Urinary bladder (tissue), 4 donors: ENCODE data around the gene TOR2A. TPM values are rescaled to one million over a fixed set of nuclear protein-coding genes. Genes with fewer than 3 reads are reported as not detected.
A peak's percentile ranks its signal among the peaks of the same experiment; 100 is the strongest.

Experiments
- DNase-seq: peaks from one replicate; pipeline ENCODE4 v3.0.0-alpha.2; 2015; ENCODE audit errors: extremely low spot score
- H3K27ac ChIP-seq: one replicate; pipeline ENCODE4 v1.5.1; 2013; ENCODE audit warnings: low read depth, mild to moderate bottlenecking, moderate library complexity
- H3K36me3 ChIP-seq: one replicate; pipeline ENCODE4 v1.6.1; 2013; ENCODE audit warnings: mild to moderate bottlenecking, moderate library complexity; ENCODE audit not compliant: insufficient read depth
- H3K4me1 ChIP-seq: one replicate; pipeline ENCODE4 v1.6.1; 2013; ENCODE audit warnings: mild to moderate bottlenecking, moderate library complexity; ENCODE audit not compliant: insufficient read depth
- H3K4me3 ChIP-seq: one replicate; pipeline ENCODE4 v1.5.1; 2013; ENCODE audit warnings: low read depth, low read length
- WGBS: extraction: QIAGEN DNeasy Blood & Tissue Kit; methylation state at CpG from one replicate; pipeline ENCODE4 v1.1.7; 2013; 5-methylcytosine and 5-hydroxymethylcytosine counted together
- polyA plus RNA-seq: library from polyadenylated mRNA; stranded (reverse); fragments of 200-250 nt; gene quantifications from one replicate; pipeline ENCODE4 v1.2.3, GENCODE V29; 2013
- total RNA-seq: library from RNA; depleted of rRNA; stranded (reverse); fragments of >200 nt; gene quantifications from one replicate; pipeline ENCODE4 v1.2.3, GENCODE V29; 2014
- donor health status: healthy with polysubstance abuse.
- donor health status: healthy.

Gene TOR2A
- total and polyA plus RNA-seq, 2 donors: 3.8 to 16.5 TPM

DNA sequence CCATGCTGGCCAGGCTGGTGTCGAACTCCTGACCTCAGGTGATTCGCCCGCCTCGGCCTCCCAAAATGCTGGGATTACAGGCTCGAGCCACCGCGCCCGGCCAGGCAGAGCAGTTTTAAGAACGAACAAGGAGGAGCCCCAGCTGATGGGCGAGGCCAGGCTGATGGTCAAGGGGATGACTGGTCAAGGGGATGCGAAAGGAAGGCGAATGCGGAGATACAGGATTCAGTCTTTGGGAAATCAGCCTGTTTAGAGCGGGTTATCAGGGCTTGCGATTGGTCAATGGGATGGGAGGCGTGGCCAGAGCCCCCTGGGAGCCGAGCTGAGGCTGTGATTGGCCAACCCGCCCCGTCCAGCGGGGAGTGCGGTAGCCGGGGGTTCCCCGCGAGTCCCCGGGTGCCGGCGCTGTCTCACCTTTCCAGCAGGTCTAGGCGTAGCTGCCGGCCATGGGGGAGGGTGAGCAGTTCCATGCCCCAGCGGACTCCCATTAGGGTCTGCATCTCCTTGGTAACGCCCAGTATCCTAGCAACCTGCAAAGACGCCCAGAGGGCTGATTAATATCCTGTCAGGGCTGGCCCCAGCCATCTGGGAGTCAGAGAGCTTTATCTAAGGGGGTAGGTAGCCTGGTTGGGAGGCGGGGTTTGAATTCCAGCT lies 7.5 kb upstream of the TOR2A start:
- peaks cover 2% of the 10 kb centered on the region for H3K4me1 ChIP-seq
- WGBS: 24% methylated on average over 33 of the region's 33 CpGs
- H3K4me3 ChIP-seq: no peak overlapping the region
- peaks cover 2% of the 10 kb centered on the region for H3K36me3 ChIP-seq
- no peak for DNase-seq
- H3K27ac ChIP-seq: no peak overlapping the region

DNA sequence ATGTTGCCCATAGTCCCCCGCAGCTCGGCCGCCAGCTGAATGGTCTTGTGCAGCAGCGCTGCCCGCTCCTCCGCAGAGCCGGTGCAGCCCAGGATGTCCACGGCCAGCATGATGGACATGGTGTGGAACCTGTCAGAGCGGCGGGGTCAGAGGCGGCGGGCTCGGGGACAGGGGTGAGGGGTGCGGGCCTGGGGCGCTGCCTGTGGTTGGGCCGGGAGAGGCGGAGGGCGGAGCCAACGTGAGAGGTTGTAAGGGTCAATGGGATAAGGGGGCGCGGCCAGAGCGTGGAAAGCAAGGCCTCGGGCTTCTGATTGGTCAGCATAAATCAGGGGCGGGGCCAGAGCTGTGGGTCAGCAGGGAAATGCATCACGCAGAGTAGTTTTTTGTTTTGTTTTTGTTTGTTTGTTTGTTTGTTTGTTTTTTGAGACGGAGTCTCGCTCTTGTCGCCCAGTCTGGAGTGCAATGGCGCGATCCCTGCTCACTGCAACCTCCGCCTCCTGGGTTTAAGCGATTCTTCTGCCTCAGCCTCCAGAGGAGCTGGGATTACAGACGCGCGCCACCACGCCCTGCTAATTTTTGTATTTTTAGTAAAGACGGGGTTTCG lies 6.8 kb upstream of the TOR2A start:
- no peak overlapping the region for H3K27ac ChIP-seq
- no peak for DNase-seq

DNA sequence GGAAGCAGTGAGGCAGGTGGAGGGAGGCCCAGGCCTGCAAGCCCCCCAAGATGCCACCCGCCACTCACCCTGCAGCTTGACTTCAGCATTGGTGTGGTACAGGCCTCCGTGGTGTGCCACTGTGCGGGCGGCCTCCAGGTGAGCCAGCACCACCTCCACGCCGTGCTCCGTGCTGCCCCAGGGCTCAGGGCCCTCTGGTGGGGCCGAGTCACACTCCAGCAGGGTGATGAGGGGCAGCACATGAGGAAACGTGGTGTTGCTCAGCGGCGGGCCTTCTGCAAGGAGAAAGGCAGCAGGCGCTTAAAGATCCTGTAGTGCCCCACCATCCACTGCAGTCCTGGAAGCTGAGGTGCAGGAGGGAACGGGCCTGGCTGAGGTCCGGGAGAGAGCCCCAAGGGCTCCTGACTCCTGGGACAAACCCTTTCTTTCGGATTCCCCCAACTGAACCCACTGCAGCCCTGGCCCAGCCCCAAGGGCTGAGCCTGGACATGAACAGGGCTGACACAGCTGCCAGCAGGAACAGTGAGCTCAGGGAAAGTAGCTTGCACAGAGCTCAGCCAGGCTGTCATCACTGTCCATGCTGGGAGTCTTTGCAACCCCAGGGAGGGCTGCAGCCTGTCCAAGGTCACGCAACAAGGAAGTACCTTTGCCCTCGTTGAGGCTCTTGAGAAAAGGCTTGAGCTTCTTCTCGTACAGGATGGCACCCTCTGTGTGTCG lies 4.7 kb upstream of the TOR2A start:
- WGBS: 82% methylated on average over 19 of the region's 19 CpGs
- Histone ChIP-seq H3K4me3 (no peak overlapping the region), H3K4me1 (peaks cover 2% of the 10 kb centered on the region), H3K36me3 (peaks cover 2% of the 10 kb centered on the region), H3K27ac (no peak overlapping the region)
- DNase-seq: no peak

More for the DNA sequence above, 6.8 kb upstream of the TOR2A start:
- H3K4me1 ChIP-seq: peaks cover 2% of the 10 kb centered on the region
- WGBS: 26% methylated on average over 38 of the region's 38 CpGs
- H3K4me3 ChIP-seq: no peak overlapping the region
- peaks cover 2% of the 10 kb centered on the region for H3K36me3 ChIP-seq

DNA sequence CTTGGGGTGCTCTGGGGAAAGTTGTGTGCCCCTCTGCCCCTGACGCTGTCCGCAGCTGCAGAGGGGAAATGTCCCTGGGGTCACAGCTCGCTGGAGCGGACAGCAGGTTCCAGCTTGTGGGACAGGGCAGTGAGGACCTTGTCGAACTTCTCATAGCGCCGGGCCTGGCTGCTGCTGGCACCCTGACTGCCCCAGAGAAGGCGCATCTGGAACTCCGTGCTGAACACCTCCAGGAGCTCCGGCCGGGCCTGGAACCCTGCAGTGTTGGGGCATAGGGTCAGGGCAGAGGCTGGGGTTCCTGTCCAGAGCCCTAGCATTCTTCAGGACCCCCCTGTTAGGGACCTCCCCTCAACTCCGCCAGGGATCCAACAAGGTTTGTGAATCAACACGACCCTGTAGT lies 3.6 kb upstream of the TOR2A start:
- Histone ChIP-seq H3K36me3 (peaks cover 2% of the 10 kb centered on the region), H3K4me3 (no peak overlapping the region), H3K4me1 (peaks cover 2% of the 10 kb centered on the region), H3K27ac (no peak overlapping the region)
- DNase-seq: no peak
- 85% methylated on average over 13 of the region's 13 CpGs for WGBS

DNA sequence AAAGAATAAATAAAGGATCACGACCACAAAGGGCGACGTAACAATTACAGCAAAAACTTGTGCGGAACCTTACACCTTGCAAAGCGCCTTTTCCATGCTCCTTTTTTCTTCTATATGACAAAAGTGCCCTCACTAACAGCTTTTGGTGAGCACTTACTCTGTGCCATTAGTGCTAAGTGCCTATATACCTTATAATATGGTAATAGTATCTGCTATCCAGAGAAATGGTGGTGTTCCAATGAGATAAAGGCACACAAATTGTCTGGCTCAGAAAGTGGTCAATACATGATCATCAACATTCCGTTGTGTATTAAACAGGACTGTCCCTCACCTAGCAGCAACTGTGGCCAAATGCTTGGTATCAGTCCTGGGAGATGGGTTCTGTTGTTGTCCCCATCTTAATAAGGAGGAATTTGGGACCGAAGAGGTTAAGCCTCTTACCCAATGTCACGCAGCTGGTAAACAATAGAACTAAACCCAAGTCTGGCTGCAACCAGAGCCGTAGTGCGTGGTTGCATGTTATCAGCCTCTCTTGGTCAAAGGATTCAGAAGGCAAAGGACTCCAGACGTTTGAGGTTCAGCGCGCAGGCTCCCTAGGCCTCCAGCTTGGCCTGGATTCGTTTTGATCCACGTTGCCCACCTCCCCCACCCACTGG lies 564 bp upstream of the TOR2A start:
- H3K4me1 ChIP-seq: no peaks in the 10 kb centered on the region
- DNase-seq: no peak
- 26% methylated on average over 15 of the region's 15 CpGs for WGBS
- H3K36me3 ChIP-seq: peaks cover 2% of the 10 kb centered on the region
- H3K4me3 ChIP-seq: no peak overlapping the region
- H3K27ac ChIP-seq: no peak overlapping the region

DNA sequence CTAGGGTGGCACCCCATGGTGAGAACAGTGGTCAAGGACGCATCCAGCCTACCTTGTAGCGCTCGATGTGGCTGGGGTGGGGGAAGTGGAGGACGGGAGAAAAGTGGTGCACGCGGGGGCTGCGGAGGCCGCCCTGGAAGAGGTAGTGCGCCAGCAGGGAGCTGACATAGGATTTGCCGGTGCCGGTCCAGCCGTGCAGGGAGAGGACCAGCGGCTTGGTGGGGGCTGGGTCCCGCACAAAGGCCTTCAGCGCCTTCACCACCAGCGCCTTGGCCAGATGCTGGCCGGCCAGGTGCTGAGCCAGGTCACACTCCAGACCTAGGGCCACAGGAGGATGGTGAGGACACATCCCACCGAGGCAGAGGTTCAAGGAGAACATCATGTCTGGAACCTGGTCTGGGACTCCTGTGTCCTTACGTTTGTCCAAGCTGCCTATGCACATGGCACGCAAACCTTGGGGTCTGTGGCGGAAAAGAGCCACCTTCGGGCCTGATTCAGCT lies 797 bp downstream of the TOR2A start:
- WGBS: 38% methylated on average over 22 of the region's 22 CpGs
- H3K4me3 ChIP-seq: peak overlapping the region; percentile 55
- DNase-seq: no peak

DNA sequence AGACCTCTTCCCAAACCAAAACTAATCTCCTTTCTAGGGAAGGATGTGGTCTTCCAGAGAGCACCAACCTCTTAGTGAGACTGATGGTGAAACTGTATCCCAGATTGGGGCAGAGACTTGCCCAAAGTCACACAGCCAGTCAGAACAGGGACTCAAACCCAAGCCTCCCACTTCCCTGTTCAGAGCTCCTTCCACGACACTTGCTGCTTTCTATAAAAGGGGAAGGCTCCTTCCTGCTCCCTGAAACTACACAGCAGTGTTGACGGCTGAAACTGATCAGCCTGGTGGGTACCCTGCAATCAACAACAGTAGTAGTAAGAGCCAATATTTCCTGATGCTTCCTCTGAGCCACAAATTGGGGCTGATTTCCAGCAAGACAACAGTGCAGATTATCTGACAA lies 1.5 kb downstream of the TOR2A start:
- WGBS: 76% methylated on average over 2 of the region's 2 CpGs

More for the DNA sequence above, 797 bp downstream of the TOR2A start:
- Histone ChIP-seq H3K36me3 (no peaks in the 10 kb centered on the region), H3K4me1 (no peaks in the 10 kb centered on the region), H3K27ac (no peak overlapping the region)

DNA sequence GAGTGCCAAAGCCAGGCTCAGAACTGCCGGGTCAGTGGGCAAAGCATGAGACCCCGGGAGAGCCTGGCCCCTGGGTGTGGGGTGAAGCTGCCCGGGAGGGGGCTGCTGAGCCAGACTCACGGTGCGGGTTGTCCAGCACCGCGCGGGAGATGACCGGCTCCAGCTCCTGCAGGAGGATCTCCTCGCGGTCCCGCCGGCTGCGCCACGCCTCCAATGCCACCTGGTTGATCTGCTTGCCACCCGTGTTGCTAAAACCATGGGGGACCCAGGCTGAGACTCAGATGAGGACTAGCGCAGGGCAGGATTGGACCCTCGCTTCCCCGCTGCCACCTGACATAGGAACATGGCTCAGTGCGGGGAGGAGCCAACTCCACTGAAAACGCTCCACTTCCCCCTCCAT lies 2.6 kb downstream of the TOR2A start:
- Histone ChIP-seq H3K4me3 (no peak overlapping the region), H3K27ac (no peak overlapping the region), H3K4me1 (no peaks in the 10 kb centered on the region), H3K36me3 (no peaks in the 10 kb centered on the region)
- 90% methylated on average over 21 of the region's 21 CpGs for WGBS
- DNase-seq: no peak

More for the DNA sequence above, 1.5 kb downstream of the TOR2A start:
- no peak for DNase-seq
- no peak overlapping the region for H3K4me3 ChIP-seq
- H3K4me1 ChIP-seq: no peaks in the 10 kb centered on the region
- no peak overlapping the region for H3K27ac ChIP-seq
- no peaks in the 10 kb centered on the region for H3K36me3 ChIP-seq

DNA sequence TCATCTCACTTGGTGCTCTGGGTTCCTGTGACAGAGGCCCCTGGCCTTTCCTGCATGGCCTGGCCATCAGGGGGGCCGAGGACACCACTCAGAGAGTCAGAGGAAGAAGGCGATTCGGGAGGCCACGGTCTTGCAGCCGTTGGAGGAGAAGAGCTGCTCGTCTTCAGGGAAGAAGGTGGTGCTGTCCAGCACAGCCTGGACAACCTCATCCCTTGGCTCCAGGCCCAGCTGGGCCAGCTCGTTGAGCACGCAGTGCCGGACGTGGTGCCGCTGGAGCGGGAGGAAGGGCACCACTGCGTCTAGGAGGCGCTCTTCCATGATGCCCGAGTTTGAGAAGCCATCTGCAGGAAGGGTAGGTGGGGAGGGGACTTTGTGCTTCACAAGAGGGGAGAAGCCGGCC lies 3.2 kb downstream of the TOR2A start:
- DNase-seq: no peak
- Histone ChIP-seq H3K36me3 (no peaks in the 10 kb centered on the region), H3K27ac (no peak overlapping the region), H3K4me1 (no peaks in the 10 kb centered on the region), H3K4me3 (no peak overlapping the region)
- WGBS: 56% methylated on average over 16 of the region's 16 CpGs

DNA sequence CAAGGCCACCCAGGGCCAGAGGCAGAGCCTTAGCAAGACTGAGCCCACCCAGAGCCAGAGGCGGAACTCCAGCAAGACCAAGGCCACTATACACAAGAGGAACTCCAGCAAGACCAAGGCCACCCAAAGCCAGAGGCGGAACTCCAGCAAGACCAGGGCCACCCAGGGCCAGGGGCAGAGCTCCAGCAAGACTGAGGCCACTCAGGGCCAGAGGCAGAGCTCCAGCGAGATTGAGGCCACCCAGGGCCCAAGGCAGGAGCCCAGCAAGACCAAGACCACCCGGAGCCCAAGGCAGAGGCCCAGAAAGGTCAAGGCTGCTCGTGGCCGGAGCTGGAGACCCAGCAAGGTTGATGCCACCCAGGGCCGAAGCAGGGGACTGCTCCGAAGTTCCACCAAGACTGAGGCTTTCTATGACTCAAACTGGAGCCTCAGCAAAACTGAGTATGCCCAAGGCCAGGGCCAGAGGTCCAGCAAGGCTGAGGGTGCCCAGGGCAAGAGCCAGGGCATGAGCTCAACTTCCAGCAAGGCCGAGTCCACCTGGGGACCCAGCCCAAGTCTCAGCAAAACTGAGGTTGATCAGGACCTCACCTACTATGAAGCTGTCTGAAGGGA lies 4.2 kb downstream of the TOR2A start:
- no peak for DNase-seq
- H3K27ac ChIP-seq: no peak overlapping the region
- 89% methylated on average over 9 of the region's 9 CpGs for WGBS
- no peak overlapping the region for H3K4me3 ChIP-seq
- no peaks in the 10 kb centered on the region for H3K4me1 ChIP-seq
- no peaks in the 10 kb centered on the region for H3K36me3 ChIP-seq

DNA sequence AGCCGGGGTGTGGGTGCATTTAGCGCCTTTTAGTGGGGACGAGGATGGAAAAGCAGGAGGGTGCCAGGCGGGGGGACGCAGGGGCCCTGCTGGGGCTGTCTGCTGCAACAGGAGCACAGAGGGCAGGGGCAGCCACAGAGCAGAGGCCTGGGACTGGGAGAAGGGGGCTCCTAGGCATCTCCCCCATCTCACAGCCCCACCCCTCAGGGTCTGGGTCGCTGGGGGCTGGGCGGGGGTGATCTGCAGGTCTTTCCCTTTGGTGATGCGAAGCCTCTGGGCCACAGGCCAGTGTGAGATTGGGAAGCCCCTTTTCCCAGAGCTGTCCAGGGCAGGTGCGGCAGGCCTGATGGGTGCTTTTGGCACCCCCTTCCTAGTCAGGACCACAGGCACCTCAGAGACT lies 4.8 kb downstream of the TOR2A start:
- no peak overlapping the region for H3K27ac ChIP-seq
- no peaks in the 10 kb centered on the region for H3K4me1 ChIP-seq
- H3K4me3 ChIP-seq: no peak overlapping the region
- no peak for DNase-seq
- 85% methylated on average over 9 of the region's 9 CpGs for WGBS
- no peaks in the 10 kb centered on the region for H3K36me3 ChIP-seq

DNA sequence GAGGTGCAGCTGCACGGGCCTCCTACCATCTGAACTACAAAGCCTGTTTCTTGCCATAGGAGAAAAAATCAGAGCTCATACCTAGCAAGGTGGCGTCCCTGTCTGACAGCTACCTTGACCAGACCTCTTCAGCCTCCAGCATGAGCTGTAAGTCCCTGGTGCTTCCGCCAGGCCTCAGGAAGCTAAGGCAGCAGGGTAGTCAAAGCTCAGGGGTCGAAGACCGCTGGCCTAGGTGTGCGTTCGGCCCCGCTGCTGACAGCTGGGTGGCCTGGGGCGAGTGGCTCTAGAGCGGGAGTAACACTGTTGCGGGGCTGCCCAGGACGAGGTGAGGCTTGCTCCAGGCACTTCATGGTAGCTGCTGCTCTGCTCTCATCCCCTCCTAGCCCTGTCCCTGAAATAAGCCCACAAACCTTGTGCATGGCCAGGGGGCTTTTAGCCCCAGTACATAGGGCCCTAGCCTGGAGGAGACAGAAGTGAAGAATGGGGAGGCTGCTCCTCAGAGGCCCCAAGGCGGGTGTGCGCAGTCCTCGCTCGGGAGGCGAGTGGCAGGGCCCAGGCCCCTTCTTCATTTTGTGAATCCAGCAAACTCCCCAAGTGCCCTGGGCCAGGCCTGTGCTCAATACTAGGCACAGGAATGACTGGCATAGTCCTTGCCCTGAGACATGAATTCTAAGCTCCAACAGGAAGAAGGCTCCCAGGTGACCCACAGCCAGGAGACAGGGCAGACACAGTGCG lies 5.4 kb downstream of the TOR2A start:
- no peak overlapping the region for H3K4me3 ChIP-seq
- H3K36me3 ChIP-seq: no peaks in the 10 kb centered on the region
- DNase-seq: no peak
- no peaks in the 10 kb centered on the region for H3K4me1 ChIP-seq
- no peak overlapping the region for H3K27ac ChIP-seq
- WGBS: 88% methylated on average over 18 of the region's 18 CpGs

DNA sequence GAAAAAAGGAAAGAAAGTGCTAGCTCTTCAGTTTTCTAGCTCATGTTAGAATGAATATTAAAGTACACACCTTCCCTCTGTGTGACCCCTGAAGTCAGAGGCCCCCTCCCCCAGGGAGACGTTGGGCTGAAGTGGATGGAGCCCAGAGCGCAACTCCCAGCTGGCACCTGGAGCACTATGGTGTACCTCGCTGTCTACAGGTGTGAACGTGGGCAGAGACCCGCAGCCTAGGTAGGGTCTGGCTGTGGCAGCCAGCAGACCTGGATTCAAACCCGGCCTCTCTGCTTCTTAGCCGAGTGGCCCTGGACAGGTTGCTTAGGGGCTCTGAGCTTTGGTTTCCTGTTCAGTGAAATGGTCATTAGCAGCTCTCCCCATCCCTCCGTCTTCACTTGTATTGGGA lies 6.3 kb downstream of the TOR2A start:
- Histone ChIP-seq H3K27ac (no peak overlapping the region), H3K4me3 (no peak overlapping the region), H3K36me3 (no peaks in the 10 kb centered on the region), H3K4me1 (no peaks in the 10 kb centered on the region)
- WGBS: 83% methylated on average over 8 of the region's 8 CpGs
- no peak for DNase-seq
